SK-N-SH (cell line): Measurements from ENCODE around the gene MBLAC1. TPM values are rescaled to one million over a fixed set of nuclear protein-coding genes. Genes with fewer than 3 reads are reported as not detected.

Experiments used
- CTCF ChIA-PET: fragments of 300-600, 350-600 bp; formaldehyde crosslinking; extraction: SDS; loops from one replicate; lab custom pipeline; 2021; lab: Yijun Ruan, JAX
- POLR2A ChIA-PET: fragments of 350-600 bp; sonication (Branson Sonifier 250); formaldehyde crosslinking; extraction: SDS; loops from one replicate; lab custom pipeline; 2020; ENCODE audit warnings: antibody characterized with exemption, inconsistent platforms; lab: Yijun Ruan, JAX
- DNase-seq: peaks from one replicate; pipeline ENCODE4 v3.0.0; 2012
- H2AFZ ChIP-seq: fragments of 200-600 bp; sonication (generic); 2 replicates; pipeline ENCODE4 v1.8.1; 2016; ENCODE audit warnings: antibody characterized with exemption, mild to moderate bottlenecking, low read depth
- H3F3A ChIP-seq: fragments of 200-600 bp; sonication (generic); replicated peaks from 2 replicates; pipeline ENCODE3; 2016; ENCODE audit warnings: antibody characterized with exemption, mild to moderate bottlenecking; ENCODE audit not compliant: insufficient read depth
- H3K27ac ChIP-seq, 2 experiments: fragments of 200-500 bp in 1 of 2; fragments of 200-600 bp in 1 of 2; sonication (Bioruptor generic) in 1 of 2; sonication (generic), shearing (Covaris generic) in 1 of 2; 2 replicates each; pipeline versions ENCODE4 v1.5.1 to v1.6.1; 2014 to 2016; ENCODE audit warnings: low read depth in 2 of 2, inconsistent platforms in 1 of 2, low read length in 1 of 2, mild to moderate bottlenecking in 1 of 2, mixed read lengths in 1 of 2
- H3K27me3 ChIP-seq: fragments of 200-600 bp; sonication (generic), shearing (Covaris generic); 2 replicates; pipeline ENCODE4 v1.6.1; 2016; ENCODE audit warnings: mixed run types; ENCODE audit not compliant: insufficient read depth
- H3K36me3 ChIP-seq, 2 experiments: fragments of 200-500 bp in 1 of 2; fragments of 200-600 bp in 1 of 2; sonication (Bioruptor generic) in 1 of 2; sonication (generic) in 1 of 2; replicated peaks in 1 of 2; 2 replicates each; pipeline versions ENCODE3 to v1.5.1; 2014 to 2016; ENCODE audit warnings: low read length in 1 of 2, mild to moderate bottlenecking in 1 of 2; ENCODE audit not compliant: insufficient read depth in 2 of 2, control insufficient read depth in 1 of 2
- H3K4me1 ChIP-seq, 2 experiments: fragments of 200-500 bp in 1 of 2; fragments of 200-600 bp in 1 of 2; sonication (Bioruptor generic) in 1 of 2; sonication (generic), shearing (Covaris generic) in 1 of 2; 2 replicates each; pipeline versions ENCODE4 v1.5.1 to v1.6.1; 2014 to 2016; ENCODE audit warnings: low read depth in 1 of 2, low read length in 1 of 2, mixed run types in 1 of 2; ENCODE audit not compliant: insufficient read depth in 2 of 2, control insufficient read depth in 1 of 2
- H3K4me2 ChIP-seq: fragments of 200-600 bp; sonication (generic), shearing (Covaris generic); 2 replicates; pipeline ENCODE4 v1.6.1; 2017; ENCODE audit warnings: mixed run types
- H3K4me3 ChIP-seq, 2 experiments: fragments of 200-500 bp in 1 of 2; fragments of 200-600 bp in 1 of 2; sonication (Bioruptor generic) in 1 of 2; sonication (generic), shearing (Covaris generic) in 1 of 2; 2 replicates each; pipeline versions ENCODE4 v1.5.1 to v1.8.1; 2014 to 2016; ENCODE audit warnings: low read depth in 2 of 2, inconsistent platforms in 1 of 2, low read length in 1 of 2, mild to moderate bottlenecking in 1 of 2, mixed read lengths in 1 of 2, moderate library complexity in 1 of 2
- H3K79me2 ChIP-seq: fragments of 200-600 bp; sonication (generic); 2 replicates; pipeline ENCODE4 v1.8.1; 2017; ENCODE audit warnings: mild to moderate bottlenecking; ENCODE audit not compliant: insufficient read depth
- H3K9ac ChIP-seq: fragments of 200-600 bp; sonication (generic); 2 replicates; pipeline ENCODE4 v1.6.1; 2017; ENCODE audit warnings: mixed run types
- H3K9me2 ChIP-seq: fragments of 200-600 bp; sonication (generic); 2 replicates; pipeline ENCODE4 v1.6.1; 2017; ENCODE audit warnings: mixed run types
- H3K9me3 ChIP-seq: fragments of 200-600 bp; sonication (generic); 2 replicates; pipeline ENCODE4 v1.6.1; 2017; ENCODE audit warnings: mixed run types, mild to moderate bottlenecking, moderate library complexity
- H4K20me1 ChIP-seq: fragments of 200-600 bp; sonication (generic); 2 replicates; pipeline ENCODE4 v1.6.1; 2017; ENCODE audit warnings: mild to moderate bottlenecking, mixed run types; ENCODE audit not compliant: insufficient read depth
- EZH2phosphoT487 ChIP-seq: fragments of 200-600 bp; sonication (generic); IDR thresholded peaks from 2 replicates; pipeline ENCODE4 v1.6.1; 2017; ENCODE audit warnings: low read depth, mixed run types, mild to moderate bottlenecking, antibody characterized with exemption, moderate library complexity, borderline replicate concordance
- GATA2 ChIP-seq: sonication (generic); formaldehyde crosslinking; IDR thresholded peaks from 2 replicates; pipeline ENCODE4 v1.5.0; 2020; ENCODE audit warnings: mild to moderate bottlenecking, missing genetic modification reagents
- MEF2A ChIP-seq: IDR thresholded peaks from 2 replicates; pipeline ENCODE4 v1.4.0; 2012; ENCODE audit warnings: low read depth, borderline replicate concordance
- POLR2AphosphoS5 ChIP-seq: IDR thresholded peaks from 2 replicates; pipeline ENCODE4 v1.6.1; 2012; ENCODE audit warnings: low read depth, low read length
- RCOR1 ChIP-seq: fragments of 150-350 bp; IDR thresholded peaks from 2 replicates; pipeline ENCODE4 v1.6.1; 2017; ENCODE audit warnings: antibody characterized with exemption, low read length
- SMC3 ChIP-seq: IDR thresholded peaks from 2 replicates; pipeline ENCODE4 v1.6.1; 2012; ENCODE audit warnings: low read depth, low read length, improper control_type of control experiment
- TAF1 ChIP-seq: IDR thresholded peaks from 2 replicates; pipeline ENCODE4 v1.6.1; 2012; ENCODE audit warnings: low read depth, mild to moderate bottlenecking, low read length, moderate library complexity, borderline replicate concordance
- TEAD4 ChIP-seq: IDR thresholded peaks from 2 replicates; pipeline ENCODE4 v1.4.0; 2012; ENCODE audit warnings: mild to moderate bottlenecking, borderline replicate concordance; ENCODE audit not compliant: insufficient read depth
- WGBS: methylation state at CpG from one replicate; pipeline ENCODE4 v1.1.6; 2017; ENCODE audit warnings: low lambda C conversion rate; 5-methylcytosine and 5-hydroxymethylcytosine counted together
- polyA plus RNA-seq, 3 experiments: library from polyadenylated mRNA; depleted of rRNA; stranded (reverse); fragments of >200 nt; gene quantifications; 2 replicates each; pipeline ENCODE4 v1.2.3, GENCODE V29; 2012
- TF ChIP-seq, protein P1 (sequence below): IDR thresholded peaks from 2 replicates; pipeline ENCODE4 v1.4.0; 2012; ENCODE audit warnings: low read depth, borderline replicate concordance
- TF ChIP-seq, protein P2 (sequence below): fragments of 150-350 bp; IDR thresholded peaks from 2 replicates; pipeline ENCODE4 v1.6.1; 2016; ENCODE audit warnings: mild to moderate bottlenecking, low read depth, low read length
- TF ChIP-seq, protein P3 (sequence below): IDR thresholded peaks from 2 replicates; pipeline ENCODE4; 2012
- TF ChIP-seq, protein P4 (sequence below): IDR thresholded peaks from 2 replicates; pipeline ENCODE4 v1.4.0; 2012; ENCODE audit warnings: low read depth, borderline replicate concordance

MBLAC1 gene
- polyA plus RNA-seq, 1 of the 3 experiments (the other 2 are of a cell fraction) = 4.4 TPM

DNA sequence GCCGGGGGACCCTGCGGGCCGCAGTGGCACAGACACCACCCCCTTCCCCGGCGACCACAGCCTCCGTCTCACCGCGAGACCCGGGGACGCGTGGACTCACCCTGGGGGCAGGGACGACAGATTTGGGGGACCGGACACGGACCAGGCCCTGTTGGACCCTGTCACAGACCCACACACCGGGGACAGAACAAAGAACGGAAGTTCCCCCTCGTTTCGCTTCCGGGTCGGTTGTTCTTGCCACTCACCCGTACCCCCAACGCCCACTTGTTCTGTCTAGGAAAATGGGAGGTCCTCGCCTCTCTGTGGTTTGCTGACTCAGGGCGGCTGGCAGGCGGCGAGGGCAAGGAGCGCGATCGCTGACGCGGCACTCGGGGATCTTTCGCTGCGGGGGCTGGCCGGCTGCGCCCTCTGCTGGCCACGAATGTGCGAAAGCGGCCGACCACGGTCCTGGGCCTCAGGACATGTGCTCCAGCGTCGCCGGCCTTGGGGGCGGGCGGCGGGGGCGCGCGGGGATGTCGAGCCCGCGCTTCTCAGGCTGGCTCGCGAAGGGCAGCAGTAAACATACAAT is 45.1 kb upstream of the MBLAC1 start, which contains the start of gene ZNF3 (continued):
- TF ChIP-seq, protein P1, sequence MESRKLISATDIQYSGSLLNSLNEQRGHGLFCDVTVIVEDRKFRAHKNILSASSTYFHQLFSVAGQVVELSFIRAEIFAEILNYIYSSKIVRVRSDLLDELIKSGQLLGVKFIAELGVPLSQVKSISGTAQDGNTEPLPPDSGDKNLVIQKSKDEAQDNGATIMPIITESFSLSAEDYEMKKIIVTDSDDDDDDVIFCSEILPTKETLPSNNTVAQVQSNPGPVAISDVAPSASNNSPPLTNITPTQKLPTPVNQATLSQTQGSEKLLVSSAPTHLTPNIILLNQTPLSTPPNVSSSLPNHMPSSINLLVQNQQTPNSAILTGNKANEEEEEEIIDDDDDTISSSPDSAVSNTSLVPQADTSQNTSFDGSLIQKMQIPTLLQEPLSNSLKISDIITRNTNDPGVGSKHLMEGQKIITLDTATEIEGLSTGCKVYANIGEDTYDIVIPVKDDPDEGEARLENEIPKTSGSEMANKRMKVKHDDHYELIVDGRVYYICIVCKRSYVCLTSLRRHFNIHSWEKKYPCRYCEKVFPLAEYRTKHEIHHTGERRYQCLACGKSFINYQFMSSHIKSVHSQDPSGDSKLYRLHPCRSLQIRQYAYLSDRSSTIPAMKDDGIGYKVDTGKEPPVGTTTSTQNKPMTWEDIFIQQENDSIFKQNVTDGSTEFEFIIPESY = 0 out of 2 replicates have a peak, but pooled peaks have one; percentile 85
- TF ChIP-seq TAF1 (peak; percentile 95; the same call in 1 of the 2 replicates), EZH2phosphoT487 (no peak), SMC3 (peak; percentile 97), RCOR1 (peak; percentile 78), GATA2 (CRISPR knock-in tag) (no peak), TEAD4 (0 out of 2 replicates have a peak, but pooled peaks have one; percentile 39)
- TF ChIP-seq, protein P2, sequence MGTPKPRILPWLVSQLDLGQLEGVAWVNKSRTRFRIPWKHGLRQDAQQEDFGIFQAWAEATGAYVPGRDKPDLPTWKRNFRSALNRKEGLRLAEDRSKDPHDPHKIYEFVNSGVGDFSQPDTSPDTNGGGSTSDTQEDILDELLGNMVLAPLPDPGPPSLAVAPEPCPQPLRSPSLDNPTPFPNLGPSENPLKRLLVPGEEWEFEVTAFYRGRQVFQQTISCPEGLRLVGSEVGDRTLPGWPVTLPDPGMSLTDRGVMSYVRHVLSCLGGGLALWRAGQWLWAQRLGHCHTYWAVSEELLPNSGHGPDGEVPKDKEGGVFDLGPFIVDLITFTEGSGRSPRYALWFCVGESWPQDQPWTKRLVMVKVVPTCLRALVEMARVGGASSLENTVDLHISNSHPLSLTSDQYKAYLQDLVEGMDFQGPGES = no peak
- TF ChIP-seq, protein P3, sequence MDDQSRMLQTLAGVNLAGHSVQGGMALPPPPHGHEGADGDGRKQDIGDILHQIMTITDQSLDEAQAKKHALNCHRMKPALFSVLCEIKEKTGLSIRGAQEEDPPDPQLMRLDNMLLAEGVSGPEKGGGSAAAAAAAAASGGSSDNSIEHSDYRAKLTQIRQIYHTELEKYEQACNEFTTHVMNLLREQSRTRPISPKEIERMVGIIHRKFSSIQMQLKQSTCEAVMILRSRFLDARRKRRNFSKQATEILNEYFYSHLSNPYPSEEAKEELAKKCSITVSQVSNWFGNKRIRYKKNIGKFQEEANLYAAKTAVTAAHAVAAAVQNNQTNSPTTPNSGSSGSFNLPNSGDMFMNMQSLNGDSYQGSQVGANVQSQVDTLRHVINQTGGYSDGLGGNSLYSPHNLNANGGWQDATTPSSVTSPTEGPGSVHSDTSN = peak; percentile 96

DNA sequence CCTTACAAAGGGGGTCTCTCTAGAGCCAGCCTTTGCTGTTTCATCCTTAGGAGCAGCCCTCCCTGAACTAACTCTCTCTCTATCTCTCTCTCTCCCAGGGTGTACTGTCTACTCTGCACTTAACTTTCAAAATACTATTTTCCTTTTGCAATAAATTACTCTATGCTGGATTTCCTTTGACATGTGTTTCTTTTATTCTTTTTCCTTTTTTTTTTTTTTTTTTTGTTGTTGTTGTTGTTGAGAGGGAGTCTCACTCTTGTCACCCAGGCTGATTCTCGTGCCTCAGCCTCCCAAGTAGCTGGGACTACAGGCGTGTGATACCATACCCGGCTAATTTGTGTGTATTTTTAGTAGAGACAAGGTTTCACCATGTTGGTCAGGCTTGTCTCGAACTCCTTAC is 43.8 kb upstream of the MBLAC1 start:
- Histone ChIP-seq H3K4me1 (peaks cover 13 to 29% of the 10 kb centered on the region in 2 experiments; a peak in 3 of 4 replicates), H3K4me2 (no peak overlapping the region), H4K20me1 (peaks cover 16% of the 10 kb centered on the region; the same call in 1 of the 2 replicates), H3K79me2 (peaks cover 38% of the 10 kb centered on the region), H3K9me2 (no peaks in the 10 kb centered on the region), H3K36me3 (peaks cover 12 to 24% of the 10 kb centered on the region in 2 experiments), H2AFZ (no peak overlapping the region), H3K27me3 (no peaks in the 10 kb centered on the region), H3F3A (peaks cover 18% of the 10 kb centered on the region), H3K9me3 (no peaks in the 10 kb centered on the region), H3K9ac (no peak overlapping the region), H3K27ac (no peak overlapping the region), H3K4me3 (no peak overlapping the region)
- WGBS = 88% methylated on average over 4 of the region's 4 CpGs
- no peak for TF ChIP-seq POLR2AphosphoS5
- TF ChIP-seq MEF2A = no peak
- TF ChIP-seq, protein P4, sequence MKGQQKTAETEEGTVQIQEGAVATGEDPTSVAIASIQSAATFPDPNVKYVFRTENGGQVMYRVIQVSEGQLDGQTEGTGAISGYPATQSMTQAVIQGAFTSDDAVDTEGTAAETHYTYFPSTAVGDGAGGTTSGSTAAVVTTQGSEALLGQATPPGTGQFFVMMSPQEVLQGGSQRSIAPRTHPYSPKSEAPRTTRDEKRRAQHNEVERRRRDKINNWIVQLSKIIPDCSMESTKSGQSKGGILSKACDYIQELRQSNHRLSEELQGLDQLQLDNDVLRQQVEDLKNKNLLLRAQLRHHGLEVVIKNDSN = no peak
- CTCF ChIA-PET = interaction anchor here (1.0 to 8.5 kb wide), 11 partner anchors 12 to 506 kb away, joined by 3 to 59 read pairs (median 6); partner anchors contain the start of genes AP4M1 and MCM7
- no peak for DNase-seq
- POLR2A ChIA-PET = interaction anchor here (0.5 kb wide), 1 partner anchor 52 kb away, joined by 3 read pairs; no protein-coding TSS in a partner anchor
